Colonic mucosa (tissue), 4 donors: ENCODE results near the gene CTNND2. TPM values are rescaled to one million over a fixed set of nuclear protein-coding genes. Genes with fewer than 3 reads are reported as not detected.

Experiments used
- DNase-seq: peaks from one replicate; pipeline ENCODE4 v3.0.0-alpha.2; 2020
- H3K27ac ChIP-seq: fragments of 200-600 bp; one replicate; pipeline ENCODE4 v1.8.0; 2021
- H3K27me3 ChIP-seq: fragments of 200-600 bp; one replicate; pipeline ENCODE4 v1.8.0; 2021
- H3K36me3 ChIP-seq: fragments of 200-600 bp; one replicate; pipeline ENCODE4 v1.8.0; 2021
- H3K4me1 ChIP-seq: fragments of 200-600 bp; one replicate; pipeline ENCODE4 v1.8.0; 2021; ENCODE audit warnings: mild to moderate bottlenecking
- H3K4me3 ChIP-seq: fragments of 200-600 bp; one replicate; pipeline ENCODE4 v1.8.0; 2021
- H3K9ac ChIP-seq, 2 donors: one replicate each; pipeline ENCODE4 v1.7.0; 2013; ENCODE audit warnings: control low read depth in 2 of 2, low read depth in 2 of 2, low read length in 2 of 2
- H3K9me3 ChIP-seq: fragments of 200-600 bp; one replicate; pipeline ENCODE4 v1.8.0; 2021
- CTCF ChIP-seq: fragments of 200-600 bp; IDR thresholded peaks from one replicate; pipeline ENCODE4 v1.8.0; 2022; ENCODE audit warnings: antibody characterized with exemption, mild to moderate bottlenecking
- intact Hi-C: fragments of 100-400 bp; cut with DNase I; formaldehyde crosslinking; loops from one replicate; pipeline ENCODE4 v1.14.1; 2022
- total RNA-seq, 2 donors: library from RNA; stranded (reverse); fragmentation: NEBNext Ultra II Directional in 1 of 2; extraction: Animal tissue kit (Norgen Biotek cat#: 25700) in 1 of 2; gene quantifications; one replicate each; pipeline ENCODE4 v1.2.1, GENCODE V29; 2021
- donor health status: healthy.
- donor health status: DM: no; HTN: no; CAD: no.
- donor health status: DM: no; HTN: no; CAD: no.

CTNND2 gene
- total RNA-seq, 2 donors from 2014 or later, result 1.1 TPM

- H3K9ac ChIP-seq, result no peak overlapping the region
- TF ChIP-seq CTCF, result no peak
- DNase-seq, result no peak
- no peaks in the 10 kb centered on the region for H3K36me3 ChIP-seq
- no peak overlapping the region for H3K27ac ChIP-seq
- H3K27me3 ChIP-seq, result no peaks in the 10 kb centered on the region
- no peaks in the 10 kb centered on the region for H3K4me1 ChIP-seq
- intact Hi-C loops, result no loop called here
- no peak overlapping the region for H3K4me3 ChIP-seq
- H3K9me3 ChIP-seq, result no peaks in the 10 kb centered on the region
These were observed 381.4 kb downstream of the CTNND2 start for GRCh38 chr5:11522796-11523195.

- H3K27ac ChIP-seq, result no peak overlapping the region
- no peaks in the 10 kb centered on the region for H3K4me1 ChIP-seq
- intact Hi-C loops, result no loop called here
- H3K27me3 ChIP-seq, result no peaks in the 10 kb centered on the region
- no peak overlapping the region for H3K4me3 ChIP-seq
- no peak for TF ChIP-seq CTCF
- H3K9ac ChIP-seq, result no peak overlapping the region
- no peaks in the 10 kb centered on the region for H3K9me3 ChIP-seq
- H3K36me3 ChIP-seq, result no peaks in the 10 kb centered on the region
- DNase-seq, result no peak
These were observed 383.9 kb downstream of the CTNND2 start for GRCh38 chr5:11520241-11520930.

GRCh38 chr5:11519236-11519635 lies 385.0 kb downstream of the CTNND2 start:
- Histone ChIP-seq H3K4me1 (no peaks in the 10 kb centered on the region), H3K27me3 (no peaks in the 10 kb centered on the region), H3K27ac (no peak overlapping the region), H3K9ac (no peak overlapping the region), H3K4me3 (no peak overlapping the region), H3K36me3 (no peaks in the 10 kb centered on the region), H3K9me3 (no peaks in the 10 kb centered on the region)
- intact Hi-C loops, result no loop called here
- DNase-seq, result no peak
- no peak for TF ChIP-seq CTCF

GRCh38 chr5:11518676-11519075 lies 385.6 kb downstream of the CTNND2 start:
- Histone ChIP-seq H3K9ac (no peak overlapping the region), H3K4me1 (no peaks in the 10 kb centered on the region), H3K36me3 (no peaks in the 10 kb centered on the region), H3K27me3 (no peaks in the 10 kb centered on the region), H3K27ac (no peak overlapping the region), H3K4me3 (no peak overlapping the region), H3K9me3 (no peaks in the 10 kb centered on the region)
- intact Hi-C loops, result no loop called here
- no peak for TF ChIP-seq CTCF
- DNase-seq, result no peak

- Histone ChIP-seq H3K9ac (no peak overlapping the region), H3K4me1 (no peaks in the 10 kb centered on the region), H3K36me3 (no peaks in the 10 kb centered on the region), H3K9me3 (no peaks in the 10 kb centered on the region), H3K27ac (no peak overlapping the region), H3K4me3 (no peak overlapping the region), H3K27me3 (no peaks in the 10 kb centered on the region)
- DNase-seq, result no peak
- TF ChIP-seq CTCF, result no peak
- intact Hi-C loops, result no loop called here
These were observed 389.4 kb downstream of the CTNND2 start for GRCh38 chr5:11514705-11515432.
